ENCODE results near the gene CYFIP2.
"Not testable (repeated sequence)": the region's sequence is repeated elsewhere in the genome, so short reads cannot be mapped to it uniquely, and the experiment has no call there.

Gene CYFIP2

GRCh38 chr5:157400741-157401495 lies 135.0 kb downstream of the CYFIP2 start:
- DNase-seq, result no peak

GRCh38 chr5:157415838-157416237 lies 149.9 kb downstream of the CYFIP2 start:
- DNase-seq, result no peak

GRCh38 chr5:157419521-157419920 lies 153.6 kb downstream of the CYFIP2 start:
- not testable (repeated sequence) for DNase-seq

- not testable (repeated sequence) for DNase-seq
Observed at GRCh38 chr5:157429920-157430319, 164.0 kb downstream of the CYFIP2 start.

- no peak for DNase-seq
Observed at GRCh38 chr5:157431544-157432200, 165.7 kb downstream of the CYFIP2 start.

- DNase-seq, result no peak
Observed at GRCh38 chr5:157434096-157434495, 168.2 kb downstream of the CYFIP2 start.

- no peak for DNase-seq
Observed at GRCh38 chr5:157443041-157443549, 177.2 kb downstream of the CYFIP2 start.

GRCh38 chr5:157444224-157444623 lies 178.3 kb downstream of the CYFIP2 start:
- DNase-seq, result no peak

All from activated naive CD4-positive, alpha-beta T cell treated with anti-CD3 and anti-CD28 coated beads, Interleukin-2, amount 50 U/mL, for 16 hours (primary cell).